ENCODE results near the gene ADD3. TPM values are rescaled to one million over a fixed set of nuclear protein-coding genes. Genes with fewer than 3 reads are reported as not detected.

Gene ADD3
- polyA plus RNA-seq, 3 donors = 94.8 to 126 (median 111) TPM

- H3K27ac Mint-ChIP-seq = no peak overlapping the region
- DNase-seq = no peak
- no peaks in the 10 kb centered on the region for H3K4me1 ChIP-seq (ENCODE audit: control insufficient read depth in 1 of 2, insufficient read depth in 2 of 2, low read length in 2 of 2)
- no peak overlapping the region for H2AFZ ChIP-seq (ENCODE audit: insufficient read depth, low read depth, low read length, poor library complexity, severe bottlenecking)
- H3K4me1 Mint-ChIP-seq = peaks cover 2% of the 10 kb centered on the region
- no peaks in the 10 kb centered on the region for H3K36me3 ChIP-seq (replicated peaks in 1 of 2; ENCODE audit: control insufficient read depth in 1 of 2, insufficient read depth in 2 of 2, low read length in 2 of 2)
- no peaks in the 10 kb centered on the region for H3K36me3 Mint-ChIP-seq
- WGBS (ENCODE audit: insufficient coverage) = 100% methylated on average over 1 of the region's 3 CpGs
- no peak overlapping the region for H3K4me2 ChIP-seq (replicated peaks; ENCODE audit: extremely low read depth, low read length, poor library complexity, severe bottlenecking)
- peaks cover 0 to 3% (median 1%) of the 10 kb centered on the region in 3 donors for H3K27me3 Mint-ChIP-seq (ENCODE audit: low read depth in 3 of 3)
- H4K20me1 ChIP-seq (ENCODE audit: insufficient read depth, low read length) = no peaks in the 10 kb centered on the region
- H3K79me2 ChIP-seq (ENCODE audit: insufficient read depth, low read length) = no peaks in the 10 kb centered on the region
- H3K4me3 ChIP-seq (replicated peaks in 1 of 3; ENCODE audit: low read depth in 2 of 3, low read length in 3 of 3) = no peak overlapping the region
- no peak overlapping the region for H3K27ac ChIP-seq (ENCODE audit: low read depth in 1 of 2, low read length in 2 of 2)
- H3K9me3 Mint-ChIP-seq = no peaks in the 10 kb centered on the region
- no peaks in the 10 kb centered on the region for H3K27me3 ChIP-seq (ENCODE audit: control insufficient read depth in 2 of 2, insufficient read depth in 2 of 2, low read length in 2 of 2)
- TF ChIP-seq CTCF (IDR thresholded peaks at IDR 0.05) = no peak
- no peak overlapping the region for H3K4me3 Mint-ChIP-seq
- intact Hi-C loops (cut with micrococcal nuclease) = no loop called here
- no peaks in the 10 kb centered on the region for H3K9me3 ChIP-seq (replicated peaks in 1 of 2; ENCODE audit: control insufficient read depth in 1 of 2, insufficient read depth in 1 of 2, low read length in 2 of 2)
- no peak overlapping the region for H3K9ac ChIP-seq (ENCODE audit: insufficient read depth, low read length, poor library complexity, severe bottlenecking)
Observed at GRCh38 chr10:109971634-109972033, 36.1 kb upstream of the ADD3 start.

DNA sequence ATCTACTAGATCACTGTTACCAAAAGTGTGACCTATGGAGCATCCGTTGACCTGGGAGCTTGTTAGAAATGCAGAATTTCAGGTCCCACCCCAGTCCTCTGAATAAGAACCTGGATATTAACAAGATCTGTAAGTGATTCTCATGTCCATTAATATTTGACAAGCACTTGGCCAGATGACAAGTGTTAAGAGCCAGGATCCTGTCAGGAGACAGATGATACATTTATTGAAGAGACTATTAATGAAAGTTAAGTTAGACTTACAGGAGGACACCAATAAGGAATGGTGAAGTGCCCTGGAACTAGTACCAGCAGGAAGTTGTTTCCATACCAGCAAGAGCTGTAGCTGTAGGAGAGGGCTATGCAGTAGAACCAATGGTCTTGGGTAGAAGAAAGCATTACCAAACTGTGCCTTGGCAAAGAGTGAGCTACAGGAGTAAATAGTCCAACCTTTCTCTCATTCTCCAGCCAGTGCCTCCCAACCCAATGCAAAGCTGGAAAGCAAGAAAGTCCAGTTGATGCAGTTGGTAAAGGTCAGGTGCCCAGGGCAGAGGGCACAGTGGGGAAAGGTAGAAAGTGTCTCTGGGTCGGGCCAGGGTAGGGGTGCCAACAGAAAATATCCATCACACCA is 35.3 kb upstream of the ADD3 start:
- Histone ChIP-seq H3K79me2 (ENCODE audit: insufficient read depth, low read length) (no peaks in the 10 kb centered on the region), H3K4me1 (ENCODE audit: control insufficient read depth in 1 of 2, insufficient read depth in 2 of 2, low read length in 2 of 2) (no peaks in the 10 kb centered on the region), H4K20me1 (ENCODE audit: insufficient read depth, low read length) (no peaks in the 10 kb centered on the region), H3K27ac (ENCODE audit: low read depth in 1 of 2, low read length in 2 of 2) (no peak overlapping the region), H3K36me3 (replicated peaks in 1 of 2; ENCODE audit: control insufficient read depth in 1 of 2, insufficient read depth in 2 of 2, low read length in 2 of 2) (no peaks in the 10 kb centered on the region), H3K9ac (ENCODE audit: insufficient read depth, low read length, poor library complexity, severe bottlenecking) (no peak overlapping the region), H3K4me2 (replicated peaks; ENCODE audit: extremely low read depth, low read length, poor library complexity, severe bottlenecking) (no peak overlapping the region), H3K4me3 (replicated peaks in 1 of 3; ENCODE audit: low read depth in 2 of 3, low read length in 3 of 3) (no peak overlapping the region), H3K27me3 (ENCODE audit: control insufficient read depth in 2 of 2, insufficient read depth in 2 of 2, low read length in 2 of 2) (no peaks in the 10 kb centered on the region), H2AFZ (ENCODE audit: insufficient read depth, low read depth, low read length, poor library complexity, severe bottlenecking) (no peak overlapping the region), H3K9me3 (replicated peaks in 1 of 2; ENCODE audit: control insufficient read depth in 1 of 2, insufficient read depth in 1 of 2, low read length in 2 of 2) (no peaks in the 10 kb centered on the region)
- H3K4me1 Mint-ChIP-seq = peaks cover 4% of the 10 kb centered on the region
- no peaks in the 10 kb centered on the region for H3K36me3 Mint-ChIP-seq
- no CpG with 5 or more reads among the region's 2 CpGs for WGBS (ENCODE audit: insufficient coverage)
- no peak for TF ChIP-seq CTCF (IDR thresholded peaks at IDR 0.05)
- intact Hi-C loops (cut with micrococcal nuclease) = no loop called here
- H3K27ac Mint-ChIP-seq = no peak overlapping the region
- H3K9me3 Mint-ChIP-seq = no peaks in the 10 kb centered on the region
- DNase-seq = no peak
- H3K4me3 Mint-ChIP-seq = no peak overlapping the region
- H3K27me3 Mint-ChIP-seq (ENCODE audit: low read depth in 3 of 3) = peaks cover 0 to 3% (median 1%) of the 10 kb centered on the region in 3 donors

Measured in CD14-positive monocyte (primary cell).